ENCODE data around the gene LRRC1.

DNA sequence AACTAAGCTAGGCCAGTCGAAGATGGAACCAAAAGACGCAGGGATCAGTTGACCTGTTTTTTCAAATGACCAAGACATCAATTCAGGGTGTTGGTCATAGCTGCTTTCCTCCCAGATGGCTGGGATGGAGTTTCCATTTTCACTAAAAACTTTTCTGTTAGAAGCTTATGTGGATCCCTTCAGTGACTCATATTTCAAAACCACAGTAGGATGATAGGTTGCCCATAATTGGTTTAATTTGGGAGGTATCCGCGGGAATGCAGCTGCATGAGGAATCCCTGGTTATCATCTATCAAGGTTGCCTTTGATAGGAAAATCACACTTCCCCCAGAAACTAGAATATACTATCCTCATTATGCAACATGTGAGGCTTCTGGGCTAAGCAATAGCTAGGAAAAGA, 165.5 kb downstream of the LRRC1 start:
- TF ChIP-seq CTCF (IDR thresholded peaks at IDR 0.05) (no peak), EZH2 (IDR thresholded peaks at IDR 0.05; ENCODE audit: borderline replicate concordance, insufficient read depth, low read depth, low read length, poor library complexity, severe bottlenecking) (no peak)
